Transverse colon (tissue), 4 donors: Measurements from ENCODE around the gene IL17RD.

Experiments
- POLR2A ChIP-seq: fragments of 450-650 bp; IDR thresholded peaks from one replicate; pipeline ENCODE4 v1.6.1; 2016; ENCODE audit warnings: antibody characterized with exemption, mild to moderate bottlenecking, moderate library complexity
- POLR2AphosphoS5 ChIP-seq, 3 donors: sonication (generic); formaldehyde crosslinking; IDR thresholded peaks; one replicate each; pipeline ENCODE4 v1.6.1; 2016; ENCODE audit warnings: antibody characterized with exemption in 3 of 3
- TF ChIP-seq, protein P1 (sequence below), 5 experiments: fragments of 200-600 bp in 3 of 5; fragments of 450-650 bp in 2 of 5; sonication (generic) in 3 of 5; IDR thresholded peaks; 1 replicate in 2 of 5; 2 replicates in 3 of 5; pipeline ENCODE4 v1.5.1; 2016 to 2017; ENCODE audit warnings: antibody characterized with exemption in 5 of 5, inconsistent platforms in 3 of 5, mild to moderate bottlenecking in 2 of 5, moderate library complexity in 1 of 5

DNA sequence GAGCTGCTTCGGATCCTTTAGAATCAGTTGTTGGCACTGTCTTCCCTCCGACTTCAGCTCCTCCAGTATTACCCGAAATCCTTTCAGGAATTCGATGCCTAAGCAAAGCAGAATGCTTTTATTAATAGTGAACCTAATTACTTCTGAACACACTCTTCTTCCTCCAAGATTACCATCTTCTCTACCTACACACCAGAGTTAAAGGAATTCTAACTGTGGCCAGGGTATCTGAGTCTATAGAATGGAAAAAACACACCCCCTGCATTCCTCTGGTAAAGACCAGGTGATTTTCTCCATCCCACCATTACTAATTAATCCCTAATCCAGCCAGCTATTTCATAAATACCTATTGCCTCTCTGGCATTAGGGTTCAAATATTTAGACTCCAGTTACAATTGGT is 54.9 kb downstream of the IL17RD start:
- no peak for TF ChIP-seq POLR2AphosphoS5 (IDR thresholded peaks at IDR 0.05)
- TF ChIP-seq, protein P1, sequence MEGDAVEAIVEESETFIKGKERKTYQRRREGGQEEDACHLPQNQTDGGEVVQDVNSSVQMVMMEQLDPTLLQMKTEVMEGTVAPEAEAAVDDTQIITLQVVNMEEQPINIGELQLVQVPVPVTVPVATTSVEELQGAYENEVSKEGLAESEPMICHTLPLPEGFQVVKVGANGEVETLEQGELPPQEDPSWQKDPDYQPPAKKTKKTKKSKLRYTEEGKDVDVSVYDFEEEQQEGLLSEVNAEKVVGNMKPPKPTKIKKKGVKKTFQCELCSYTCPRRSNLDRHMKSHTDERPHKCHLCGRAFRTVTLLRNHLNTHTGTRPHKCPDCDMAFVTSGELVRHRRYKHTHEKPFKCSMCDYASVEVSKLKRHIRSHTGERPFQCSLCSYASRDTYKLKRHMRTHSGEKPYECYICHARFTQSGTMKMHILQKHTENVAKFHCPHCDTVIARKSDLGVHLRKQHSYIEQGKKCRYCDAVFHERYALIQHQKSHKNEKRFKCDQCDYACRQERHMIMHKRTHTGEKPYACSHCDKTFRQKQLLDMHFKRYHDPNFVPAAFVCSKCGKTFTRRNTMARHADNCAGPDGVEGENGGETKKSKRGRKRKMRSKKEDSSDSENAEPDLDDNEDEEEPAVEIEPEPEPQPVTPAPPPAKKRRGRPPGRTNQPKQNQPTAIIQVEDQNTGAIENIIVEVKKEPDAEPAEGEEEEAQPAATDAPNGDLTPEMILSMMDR (IDR thresholded peaks at IDR 0.05), result no peak
- TF ChIP-seq POLR2A, result no peak
